Right lung (tissue), 5 donors: ENCODE results near the gene BCAR3. TPM values are rescaled to one million over a fixed set of nuclear protein-coding genes. Genes with fewer than 3 reads are reported as not detected.
A peak's percentile ranks its signal among the peaks of the same experiment; 100 is the strongest.
"Not testable (repeated sequence)": the region's sequence is repeated elsewhere in the genome, so short reads cannot be mapped to it uniquely, and the experiment has no call there.

ENCODE experiments used
- DNase-seq, 2 donors: peaks; one replicate each; pipeline ENCODE4 v3.0.0-alpha.2; 2013
- polyA plus RNA-seq, 5 donors: library from polyadenylated mRNA; unstranded; fragments of 120-200 nt; gene quantifications; one replicate each; pipeline versions ENCODE4 v1.2.1 to v1.2.3, GENCODE V29; 2013; ENCODE audit warnings: inconsistent platforms in 1 of 5, low replicate concordance in 1 of 5; ENCODE audit not compliant: insufficient read length in 5 of 5, insufficient read depth in 1 of 5

The BCAR3 gene
- polyA plus RNA-seq, 5 donors, result 15.6 to 20.0 (median 17.6) TPM

- DNase-seq, result peak; percentile 63 to 74
Measured at GRCh38 chr1:93672069-93672468, 9.6 kb downstream of the BCAR3 start.

- no peak for DNase-seq
Measured at GRCh38 chr1:93671099-93671621, 10.5 kb downstream of the BCAR3 start.

GRCh38 chr1:93670141-93670540, 11.5 kb downstream of the BCAR3 start:
- no peak for DNase-seq

- DNase-seq, result no peak
Measured at GRCh38 chr1:93669369-93669768, 12.3 kb downstream of the BCAR3 start.

GRCh38 chr1:93668951-93669350, 12.7 kb downstream of the BCAR3 start:
- no peak for DNase-seq

GRCh38 chr1:93668121-93668520, 13.5 kb downstream of the BCAR3 start:
- no peak for DNase-seq

- DNase-seq, result no peak
Measured at GRCh38 chr1:93667642-93668041, 14.0 kb downstream of the BCAR3 start.

- DNase-seq, result no peak
Measured at GRCh38 chr1:93666613-93667384, 14.8 kb downstream of the BCAR3 start.

GRCh38 chr1:93665015-93665414, 16.6 kb downstream of the BCAR3 start:
- no peak for DNase-seq

GRCh38 chr1:93663208-93663614, 18.4 kb downstream of the BCAR3 start:
- DNase-seq, result no peak

- no peak for DNase-seq
Measured at GRCh38 chr1:93662481-93663207, 19.0 kb downstream of the BCAR3 start.

- DNase-seq, result no peak
Measured at GRCh38 chr1:93661829-93662474, 19.7 kb downstream of the BCAR3 start.

- DNase-seq, result not testable (repeated sequence)
Measured at GRCh38 chr1:93661341-93661740, 20.3 kb downstream of the BCAR3 start.

- no peak for DNase-seq
Measured at GRCh38 chr1:93659822-93660503, 21.7 kb downstream of the BCAR3 start.

GRCh38 chr1:93658188-93658587, 23.4 kb downstream of the BCAR3 start:
- DNase-seq, result no peak

GRCh38 chr1:93656491-93656890, 25.1 kb downstream of the BCAR3 start:
- no peak for DNase-seq

GRCh38 chr1:93653656-93654055, 28.0 kb downstream of the BCAR3 start:
- no peak for DNase-seq

- DNase-seq, result no peak
Measured at GRCh38 chr1:93652323-93652949, 29.2 kb downstream of the BCAR3 start.

GRCh38 chr1:93651695-93652094, 29.9 kb downstream of the BCAR3 start:
- DNase-seq, result no peak

GRCh38 chr1:93650159-93650558, 31.5 kb downstream of the BCAR3 start:
- not testable (repeated sequence) for DNase-seq

- DNase-seq, result no peak
Measured at GRCh38 chr1:93649231-93649630, 32.4 kb downstream of the BCAR3 start.
